Keratinocyte (primary cell): Measurements from ENCODE around the gene LIMA1. TPM values are rescaled to one million over a fixed set of nuclear protein-coding genes. Genes with fewer than 3 reads are reported as not detected.

Experiments used
- DNase-seq: peaks from one replicate; pipeline ENCODE4 v3.0.0-alpha.2; 2011; ENCODE audit warnings: low read depth, missing footprints, low spot score
- FAIRE-seq: peaks from 2 replicates; lab custom pipeline; 2011; peaks lifted over from hg19 to GRCh38; lab: Jason Lieb, UNC
- H2AFZ ChIP-seq: 2 replicates; pipeline ENCODE4 v1.6.0; 2012; ENCODE audit warnings: low read length, control low read depth, inconsistent platforms; ENCODE audit not compliant: control insufficient read depth
- H3K27ac ChIP-seq: 2 replicates; pipeline ENCODE4 v1.5.1; 2011; ENCODE audit warnings: low read length; ENCODE audit not compliant: control insufficient read depth, insufficient read depth
- H3K27me3 ChIP-seq: 3 replicates; pipeline ENCODE4 v1.6.0; 2011; ENCODE audit warnings: low read length; ENCODE audit not compliant: control insufficient read depth, insufficient read depth; ENCODE audit errors: extremely low read depth
- H3K36me3 ChIP-seq, 2 experiments: 2 replicates in 1 of 2; 3 replicates in 1 of 2; pipeline ENCODE4 v1.5.1; 2011; ENCODE audit warnings: low read length in 2 of 2, mild to moderate bottlenecking in 1 of 2; ENCODE audit not compliant: control insufficient read depth in 2 of 2, insufficient read depth in 2 of 2; ENCODE audit errors: extremely low read depth in 1 of 2
- H3K4me1 ChIP-seq: 3 replicates; pipeline ENCODE4 v1.5.1; 2011; ENCODE audit warnings: low read length; ENCODE audit not compliant: control insufficient read depth, insufficient read depth; ENCODE audit errors: extremely low read depth
- H3K4me2 ChIP-seq: 3 replicates; pipeline ENCODE4 v1.6.0; 2011; ENCODE audit warnings: low read depth, low read length; ENCODE audit not compliant: control insufficient read depth, insufficient read depth; ENCODE audit errors: extremely low read depth
- H3K4me3 ChIP-seq, 3 experiments: fragments of 200-600 bp in 1 of 3; sonication (generic) in 1 of 3; 2 replicates in 2 of 3; 3 replicates in 1 of 3; pipeline ENCODE4 v1.5.1; 2011 to 2016; ENCODE audit warnings: low read length in 3 of 3, mild to moderate bottlenecking in 3 of 3, control low read depth in 2 of 3, inconsistent platforms in 1 of 3, low read depth in 1 of 3, mixed read lengths in 1 of 3, mixed run types in 1 of 3, moderate library complexity in 1 of 3; ENCODE audit not compliant: control insufficient read depth in 2 of 3, insufficient read depth in 2 of 3; ENCODE audit errors: extremely low read depth in 1 of 3
- H3K79me2 ChIP-seq: 2 replicates; pipeline ENCODE4 v1.6.0; 2012; ENCODE audit warnings: low read length; ENCODE audit not compliant: control insufficient read depth, insufficient read depth
- H3K9ac ChIP-seq: 3 replicates; pipeline ENCODE4 v1.6.0; 2011; ENCODE audit warnings: low read length; ENCODE audit not compliant: control insufficient read depth, insufficient read depth; ENCODE audit errors: extremely low read depth
- H3K9me1 ChIP-seq: 3 replicates; pipeline ENCODE4 v1.6.0; 2011; ENCODE audit warnings: low read length; ENCODE audit not compliant: control insufficient read depth, insufficient read depth; ENCODE audit errors: extremely low read depth
- H3K9me3 ChIP-seq: 2 replicates; pipeline ENCODE4 v1.5.1; 2012; ENCODE audit warnings: low read depth, low read length; ENCODE audit not compliant: control insufficient read depth
- H4K20me1 ChIP-seq: 3 replicates; pipeline ENCODE4 v1.6.0; 2011; ENCODE audit warnings: low read length; ENCODE audit not compliant: control insufficient read depth, insufficient read depth; ENCODE audit errors: extremely low read depth
- EZH2 ChIP-seq: IDR thresholded peaks from one replicate; pipeline ENCODE4 v1.6.1; 2012; ENCODE audit warnings: inconsistent platforms, mild to moderate bottlenecking, low read length, moderate library complexity
- dilution Hi-C: fragments of 300-500 bp; cut with MboI; formaldehyde crosslinking; loops from one replicate; pipeline ENCODE4 v1.7.0; 2020; ENCODE audit warnings: low sequenced_read_pairs; ENCODE audit not compliant: extremely low pct_ligation_motif_present
- polyA plus RNA-seq, 5 experiments: library from polyadenylated mRNA; depleted of rRNA in 3 of 5; stranded (reverse) in 3 of 5; stranded (forward) in 1 of 5; unstranded in 1 of 5; fragments of >200 nt; gene quantifications; 1 replicate in 1 of 5; 2 replicates in 3 of 5; 3 replicates in 1 of 5; pipeline versions ENCODE4 v1.2.1 to v1.2.3, GENCODE V29; 2011 to 2012; ENCODE audit warnings: missing spikeins in 2 of 5, low read depth in 1 of 5, low replicate concordance in 1 of 5
- TF ChIP-seq, protein P1 (sequence below), 3 experiments: IDR thresholded peaks in 1 of 3; conservative IDR thresholded peaks in 1 of 3; optimal IDR thresholded peaks in 1 of 3; 2 replicates in 2 of 3; 3 replicates in 1 of 3; pipeline versions ENCODE3 to v1.5.1; 2011; ENCODE audit warnings: low read length in 3 of 3, mild to moderate bottlenecking in 3 of 3, moderate library complexity in 2 of 3, control low read depth in 1 of 3, inconsistent platforms in 1 of 3; ENCODE audit not compliant: insufficient read depth in 2 of 3; ENCODE audit errors: extremely low read depth in 1 of 3

LIMA1 gene
- polyA plus RNA-seq, 1 donor (not counting 4 experiments of a cell fraction or from before 2014, with no cell fraction given) = 510 TPM

DNA sequence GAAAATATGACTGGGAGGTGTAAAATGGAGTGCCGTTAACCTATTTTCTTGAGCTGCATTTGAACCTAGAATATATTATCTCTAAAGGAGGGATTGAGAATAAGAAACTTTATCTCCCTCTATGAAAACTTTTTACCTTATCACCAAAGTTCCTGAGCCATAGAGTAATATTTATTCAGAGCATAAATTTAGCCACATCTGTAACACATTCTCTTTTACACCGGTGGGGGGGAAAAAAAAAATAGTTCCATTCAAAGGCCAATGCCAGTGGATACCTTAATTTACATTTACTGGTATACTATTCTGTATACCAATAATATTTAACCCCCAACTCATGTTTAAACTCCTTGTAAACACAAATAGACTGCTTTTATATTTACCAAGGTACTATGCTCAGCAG lies 137.9 kb downstream of the LIMA1 start:
- TF ChIP-seq EZH2 = no peak
- TF ChIP-seq, protein P1, sequence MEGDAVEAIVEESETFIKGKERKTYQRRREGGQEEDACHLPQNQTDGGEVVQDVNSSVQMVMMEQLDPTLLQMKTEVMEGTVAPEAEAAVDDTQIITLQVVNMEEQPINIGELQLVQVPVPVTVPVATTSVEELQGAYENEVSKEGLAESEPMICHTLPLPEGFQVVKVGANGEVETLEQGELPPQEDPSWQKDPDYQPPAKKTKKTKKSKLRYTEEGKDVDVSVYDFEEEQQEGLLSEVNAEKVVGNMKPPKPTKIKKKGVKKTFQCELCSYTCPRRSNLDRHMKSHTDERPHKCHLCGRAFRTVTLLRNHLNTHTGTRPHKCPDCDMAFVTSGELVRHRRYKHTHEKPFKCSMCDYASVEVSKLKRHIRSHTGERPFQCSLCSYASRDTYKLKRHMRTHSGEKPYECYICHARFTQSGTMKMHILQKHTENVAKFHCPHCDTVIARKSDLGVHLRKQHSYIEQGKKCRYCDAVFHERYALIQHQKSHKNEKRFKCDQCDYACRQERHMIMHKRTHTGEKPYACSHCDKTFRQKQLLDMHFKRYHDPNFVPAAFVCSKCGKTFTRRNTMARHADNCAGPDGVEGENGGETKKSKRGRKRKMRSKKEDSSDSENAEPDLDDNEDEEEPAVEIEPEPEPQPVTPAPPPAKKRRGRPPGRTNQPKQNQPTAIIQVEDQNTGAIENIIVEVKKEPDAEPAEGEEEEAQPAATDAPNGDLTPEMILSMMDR (optimal IDR thresholded peaks at IDR 0.05 in 1 of 3, IDR thresholded peaks at IDR 0.05 in 1 of 3, conservative IDR thresholded peaks at IDR 0.05 in 1 of 3; ENCODE audit: extremely low read depth in 1 of 3, insufficient read depth in 2 of 3, low read length in 3 of 3) = no peak
- H3K79me2 ChIP-seq = peaks cover 7% of the 10 kb centered on the region
- H3K27ac ChIP-seq = no peak overlapping the region
- no peak overlapping the region for H3K4me3 ChIP-seq
- H3K4me1 ChIP-seq = no peaks in the 10 kb centered on the region
- no peak for FAIRE-seq
- H3K9ac ChIP-seq = no peak overlapping the region
- DNase-seq = no peak
- H2AFZ ChIP-seq = no peak overlapping the region
- dilution Hi-C loops = no loop called here
- no peaks in the 10 kb centered on the region for H4K20me1 ChIP-seq
- no peaks in the 10 kb centered on the region for H3K9me1 ChIP-seq
- no peaks in the 10 kb centered on the region for H3K27me3 ChIP-seq
- H3K4me2 ChIP-seq = no peak overlapping the region
- peaks cover 7 to 8% of the 10 kb centered on the region in 2 experiments for H3K36me3 ChIP-seq
- H3K9me3 ChIP-seq = no peaks in the 10 kb centered on the region

DNA sequence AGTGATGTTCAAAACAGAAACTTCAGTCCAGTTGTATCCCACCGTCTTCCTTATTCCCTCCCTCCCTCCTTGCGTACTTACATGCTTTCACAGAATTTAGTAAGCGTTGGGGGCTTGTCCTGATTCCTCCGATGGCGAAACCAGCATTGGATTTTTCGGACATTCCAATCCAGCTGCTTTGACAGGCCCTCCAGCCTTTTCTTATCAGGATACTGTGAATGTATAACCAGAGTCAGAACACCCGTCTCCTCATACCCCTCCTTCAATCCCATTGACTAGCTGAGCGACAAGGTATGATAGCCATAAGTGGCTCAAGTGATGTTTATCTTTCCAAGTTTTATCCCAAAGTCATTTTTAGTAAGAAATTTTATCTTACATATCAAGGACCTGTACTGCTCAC lies 140.3 kb downstream of the LIMA1 start:
- peaks cover under 1% of the 10 kb centered on the region for H3K79me2 ChIP-seq
- DNase-seq (no peak), FAIRE-seq (no peak)
- no peak overlapping the region for H3K4me3 ChIP-seq
- no peak overlapping the region for H3K4me2 ChIP-seq
- H3K27me3 ChIP-seq = no peaks in the 10 kb centered on the region
- no peaks in the 10 kb centered on the region for H3K4me1 ChIP-seq
- H3K36me3 ChIP-seq = peaks cover 12 to 17% of the 10 kb centered on the region in 2 experiments
- H3K9me1 ChIP-seq = no peaks in the 10 kb centered on the region
- H3K9ac ChIP-seq = no peak overlapping the region
- H3K9me3 ChIP-seq = no peaks in the 10 kb centered on the region
- no peak overlapping the region for H3K27ac ChIP-seq
- H2AFZ ChIP-seq = no peak overlapping the region
- TF ChIP-seq EZH2 = no peak
- TF ChIP-seq, protein P1 (optimal IDR thresholded peaks at IDR 0.05 in 1 of 3, IDR thresholded peaks at IDR 0.05 in 1 of 3, conservative IDR thresholded peaks at IDR 0.05 in 1 of 3; ENCODE audit: extremely low read depth in 1 of 3, insufficient read depth in 2 of 3, low read length in 3 of 3) = no peak
- no peaks in the 10 kb centered on the region for H4K20me1 ChIP-seq
- dilution Hi-C loops = no loop called here
